Germinal center (tissue), 1 donor: ENCODE measurements around the gene DDAH1.
A peak's percentile ranks its signal among the peaks of the same experiment; 100 is the strongest.

Experiments used
- DNase-seq: peaks from one replicate; pipeline ENCODE4 v3.0.0; 2012; ENCODE audit warnings: mixed read lengths, low spot score

DDAH1 gene

GRCh38 chr1:85328713-85329397 is 136.1 kb downstream of the DDAH1 start:
- no peak for DNase-seq

- no peak for DNase-seq
Measured at GRCh38 chr1:85327759-85328158, 137.2 kb downstream of the DDAH1 start.

- no peak for DNase-seq
Measured at GRCh38 chr1:85326851-85327250, 138.1 kb downstream of the DDAH1 start.

GRCh38 chr1:85326336-85326735 is 138.6 kb downstream of the DDAH1 start:
- DNase-seq = no peak

GRCh38 chr1:85325920-85326319 is 139.0 kb downstream of the DDAH1 start:
- no peak for DNase-seq

- no peak for DNase-seq
Measured at GRCh38 chr1:85323770-85324169, 141.2 kb downstream of the DDAH1 start.

GRCh38 chr1:85322655-85323054 is 142.3 kb downstream of the DDAH1 start:
- no peak for DNase-seq

- no peak for DNase-seq
Measured at GRCh38 chr1:85321237-85321964, 143.6 kb downstream of the DDAH1 start.

GRCh38 chr1:85320371-85321131 is 144.4 kb downstream of the DDAH1 start:
- no peak for DNase-seq

GRCh38 chr1:85319931-85320330 is 145.0 kb downstream of the DDAH1 start:
- DNase-seq = no peak

- DNase-seq = no peak
Measured at GRCh38 chr1:85319491-85319890, 145.5 kb downstream of the DDAH1 start.

- no peak for DNase-seq
Measured at GRCh38 chr1:85318217-85318616, 146.7 kb downstream of the DDAH1 start.

- DNase-seq = no peak
Measured at GRCh38 chr1:85317560-85317959, 147.4 kb downstream of the DDAH1 start.

GRCh38 chr1:85316321-85316720 is 148.6 kb downstream of the DDAH1 start:
- DNase-seq = no peak

- DNase-seq = no peak
Measured at GRCh38 chr1:85315789-85316188, 149.2 kb downstream of the DDAH1 start.

GRCh38 chr1:85314726-85315125 is 150.2 kb downstream of the DDAH1 start:
- DNase-seq = no peak

- DNase-seq = no peak
Measured at GRCh38 chr1:85313888-85314696, 150.9 kb downstream of the DDAH1 start.

- DNase-seq = no peak
Measured at GRCh38 chr1:85311818-85312217, 153.1 kb downstream of the DDAH1 start.

GRCh38 chr1:85308833-85309350 is 156.1 kb downstream of the DDAH1 start:
- no peak for DNase-seq

GRCh38 chr1:85307987-85308832 is 156.7 kb downstream of the DDAH1 start:
- DNase-seq = peak; percentile 63

GRCh38 chr1:85306236-85306635 is 158.7 kb downstream of the DDAH1 start:
- DNase-seq = no peak
